Upper lobe of left lung (tissue), 4 donors: Measurements from ENCODE around the gene CTNNAL1.

ENCODE experiments used
- CTCF ChIP-seq, 6 experiments: fragments of 450-650 bp in 4 of 6; fragments of 200-600 bp in 2 of 6; sonication (generic) in 2 of 6; IDR thresholded peaks; one replicate each; pipeline ENCODE4 v1.5.1; 2016 to 2019; ENCODE audit warnings: antibody characterized with exemption in 6 of 6
- POLR2A ChIP-seq, 4 donors: fragments of 450-650 bp; IDR thresholded peaks; one replicate each; pipeline ENCODE4 v1.5.1; 2016 to 2017; ENCODE audit warnings: antibody characterized with exemption in 4 of 4, mild to moderate bottlenecking in 2 of 4
- POLR2AphosphoS5 ChIP-seq, 2 donors: sonication (generic); formaldehyde crosslinking; IDR thresholded peaks; one replicate each; pipeline ENCODE4 v1.5.1; 2017; ENCODE audit warnings: antibody characterized with exemption in 2 of 2

- TF ChIP-seq CTCF (IDR thresholded peaks at IDR 0.05) (no peak), POLR2AphosphoS5 (IDR thresholded peaks at IDR 0.05) (no peak), POLR2A (IDR thresholded peaks at IDR 0.05) (no peak)
Observed at GRCh38 chr9:109019420-109019819, 6.1 kb upstream of the CTNNAL1 start.
